ENCODE measurements around the gene NLRP2B. TPM values are rescaled to one million over a fixed set of nuclear protein-coding genes. Genes with fewer than 3 reads are reported as not detected.

The NLRP2B gene
- total and polyA plus RNA-seq, 2 experiments from 2014 or later = not detected

GRCh38 chrX:57677132-57677858 is 2.8 kb downstream of the NLRP2B start:
- H4K20me1 ChIP-seq (ENCODE audit: insufficient read depth, poor library complexity, severe bottlenecking) = no peaks in the 10 kb centered on the region
- no peak overlapping the region for H2AFZ ChIP-seq
- H3K4me1 ChIP-seq (ENCODE audit: insufficient read depth) = no peaks in the 10 kb centered on the region
- no peak for DNase-seq (ENCODE audit: low spot score)
- H3K9me2 ChIP-seq (replicated peaks; ENCODE audit: insufficient read depth) = no peaks in the 10 kb centered on the region
- no peak overlapping the region for H3K27ac ChIP-seq
- H3K79me2 ChIP-seq = no peaks in the 10 kb centered on the region
- H3K27me3 ChIP-seq = no peaks in the 10 kb centered on the region
- H3K36me3 ChIP-seq (replicated peaks; ENCODE audit: insufficient read depth, low read depth) = no peaks in the 10 kb centered on the region
- H3K9me3 ChIP-seq (ENCODE audit: low read depth) = peaks cover 3% of the 10 kb centered on the region
- H3K4me2 ChIP-seq = no peak overlapping the region
- WGBS (ENCODE audit: low lambda C conversion rate, missing lambda C conversion rate) = 74% methylated on average over 8 of the region's 8 CpGs
- no peak overlapping the region for H3K4me3 ChIP-seq
- TF ChIP-seq EZH2 (IDR thresholded peaks at IDR 0.05; ENCODE audit: borderline replicate concordance) (no peak), EZH2phosphoT487 (IDR thresholded peaks at IDR 0.05; ENCODE audit: low read depth, severe bottlenecking, unreplicated experiment) (no peak)

- Histone ChIP-seq H3K9me3 (ENCODE audit: low read depth) (peaks cover 3% of the 10 kb centered on the region), H4K20me1 (ENCODE audit: insufficient read depth, poor library complexity, severe bottlenecking) (no peaks in the 10 kb centered on the region), H3K27ac (no peak overlapping the region), H3K9me2 (replicated peaks; ENCODE audit: insufficient read depth) (no peaks in the 10 kb centered on the region), H3K27me3 (no peaks in the 10 kb centered on the region), H3K4me1 (ENCODE audit: insufficient read depth) (no peaks in the 10 kb centered on the region), H3K79me2 (no peaks in the 10 kb centered on the region), H2AFZ (no peak overlapping the region), H3K4me3 (no peak overlapping the region), H3K36me3 (replicated peaks; ENCODE audit: insufficient read depth, low read depth) (no peaks in the 10 kb centered on the region), H3K4me2 (no peak overlapping the region)
- no peak for DNase-seq (ENCODE audit: low spot score)
- WGBS (ENCODE audit: low lambda C conversion rate, missing lambda C conversion rate) = 72% methylated on average over 2 of the region's 2 CpGs
- TF ChIP-seq CTCF (IDR thresholded peaks at IDR 0.05; ENCODE audit: poor library complexity) (no peak), EZH2phosphoT487 (IDR thresholded peaks at IDR 0.05; ENCODE audit: low read depth, severe bottlenecking, unreplicated experiment) (no peak), EZH2 (IDR thresholded peaks at IDR 0.05; ENCODE audit: borderline replicate concordance) (no peak)
Measured at GRCh38 chrX:57675320-57675719, 4.7 kb downstream of the NLRP2B start.

- DNase-seq (ENCODE audit: low spot score) = no peak
- Histone ChIP-seq H3K79me2 (no peaks in the 10 kb centered on the region), H2AFZ (no peak overlapping the region), H3K4me1 (ENCODE audit: insufficient read depth) (no peaks in the 10 kb centered on the region), H3K9me3 (ENCODE audit: low read depth) (peaks cover 3% of the 10 kb centered on the region), H3K27ac (no peak overlapping the region), H3K4me3 (no peak overlapping the region), H3K27me3 (no peaks in the 10 kb centered on the region), H3K9me2 (replicated peaks; ENCODE audit: insufficient read depth) (no peaks in the 10 kb centered on the region), H4K20me1 (ENCODE audit: insufficient read depth, poor library complexity, severe bottlenecking) (no peaks in the 10 kb centered on the region), H3K4me2 (no peak overlapping the region), H3K36me3 (replicated peaks; ENCODE audit: insufficient read depth, low read depth) (no peaks in the 10 kb centered on the region)
- WGBS (ENCODE audit: low lambda C conversion rate, missing lambda C conversion rate) = 71% methylated on average over 5 of the region's 5 CpGs
- no peak for TF ChIP-seq EZH2phosphoT487 (IDR thresholded peaks at IDR 0.05; ENCODE audit: low read depth, severe bottlenecking, unreplicated experiment)
- no peak for TF ChIP-seq EZH2 (IDR thresholded peaks at IDR 0.05; ENCODE audit: borderline replicate concordance)
- no peak for TF ChIP-seq CTCF (IDR thresholded peaks at IDR 0.05; ENCODE audit: poor library complexity)
Measured at GRCh38 chrX:57674861-57675260, 5.2 kb downstream of the NLRP2B start.

GRCh38 chrX:57669961-57670360 is 10.1 kb downstream of the NLRP2B start:
- H3K9me3 ChIP-seq (ENCODE audit: low read depth) = peaks cover 3% of the 10 kb centered on the region
- no peak overlapping the region for H3K27ac ChIP-seq
- H3K27me3 ChIP-seq = no peaks in the 10 kb centered on the region
- no peak overlapping the region for H3K4me2 ChIP-seq
- no peaks in the 10 kb centered on the region for H3K9me2 ChIP-seq (replicated peaks; ENCODE audit: insufficient read depth)
- no peak for DNase-seq (ENCODE audit: low spot score)
- no peaks in the 10 kb centered on the region for H4K20me1 ChIP-seq (ENCODE audit: insufficient read depth, poor library complexity, severe bottlenecking)
- no peak for TF ChIP-seq EZH2 (IDR thresholded peaks at IDR 0.05; ENCODE audit: borderline replicate concordance)
- no peak for TF ChIP-seq EZH2phosphoT487 (IDR thresholded peaks at IDR 0.05; ENCODE audit: low read depth, severe bottlenecking, unreplicated experiment)
- no peak for TF ChIP-seq CTCF (IDR thresholded peaks at IDR 0.05; ENCODE audit: poor library complexity)
- H3K79me2 ChIP-seq = no peaks in the 10 kb centered on the region
- no peak overlapping the region for H2AFZ ChIP-seq
- 67% methylated on average over 1 of the region's 1 CpG for WGBS (ENCODE audit: low lambda C conversion rate, missing lambda C conversion rate)
- H3K4me1 ChIP-seq (ENCODE audit: insufficient read depth) = no peaks in the 10 kb centered on the region
- H3K4me3 ChIP-seq = no peak overlapping the region
- no peaks in the 10 kb centered on the region for H3K36me3 ChIP-seq (replicated peaks; ENCODE audit: insufficient read depth, low read depth)

All from hepatocyte (in vitro differentiated cells).